SK-N-SH (cell line): ENCODE measurements around the gene TUBB6.

ENCODE experiments used
- EZH2phosphoT487 ChIP-seq: fragments of 200-600 bp; sonication (generic); IDR thresholded peaks from 2 replicates; pipeline ENCODE4 v1.6.1; 2017; ENCODE audit warnings: low read depth, mixed run types, mild to moderate bottlenecking, antibody characterized with exemption, moderate library complexity, borderline replicate concordance
- FOXJ3 ChIP-seq: sonication (generic); formaldehyde crosslinking; IDR thresholded peaks from 2 replicates; pipeline ENCODE4 v1.5.1; 2020; ENCODE audit warnings: mild to moderate bottlenecking, missing genetic modification reagents
- JUND ChIP-seq: IDR thresholded peaks from 2 replicates; pipeline ENCODE4 v1.4.0; 2012
- MAX ChIP-seq: IDR thresholded peaks from 2 replicates; pipeline ENCODE4 v1.4.0; 2012; ENCODE audit warnings: low read depth
- RFX5 ChIP-seq: IDR thresholded peaks from 2 replicates; pipeline ENCODE4 v1.6.1; 2012; ENCODE audit warnings: mild to moderate bottlenecking, improper control_type of control experiment, low read length
- TF ChIP-seq, protein P1 (sequence below): fragments of 200-600 bp; sonication (generic); IDR thresholded peaks from 2 replicates; pipeline ENCODE4 v1.6.1; 2017; ENCODE audit warnings: antibody characterized with exemption, mild to moderate bottlenecking, moderate library complexity

DNA sequence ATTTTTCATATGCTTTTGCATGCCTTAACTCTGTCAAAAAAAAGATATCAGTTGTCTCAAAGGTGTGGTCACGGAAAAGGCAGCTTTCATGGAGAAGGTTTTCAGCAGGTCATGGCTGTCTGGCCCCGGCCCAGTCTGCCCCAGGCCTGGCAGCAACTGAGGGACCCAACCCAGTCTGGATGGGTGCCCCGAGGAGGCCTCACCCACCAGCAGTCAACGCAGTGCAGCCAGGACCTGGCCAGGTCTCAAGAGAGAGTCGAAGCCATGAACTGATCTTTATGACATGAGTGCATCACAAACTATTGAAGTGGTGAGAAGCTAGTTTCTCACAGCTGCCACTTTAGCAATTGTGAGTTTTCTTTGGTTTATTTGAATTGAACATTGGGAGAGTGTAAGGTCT, 7.9 kb downstream of the TUBB6 start:
- no peak for TF ChIP-seq EZH2phosphoT487
- no peak for TF ChIP-seq MAX
- TF ChIP-seq, protein P1, sequence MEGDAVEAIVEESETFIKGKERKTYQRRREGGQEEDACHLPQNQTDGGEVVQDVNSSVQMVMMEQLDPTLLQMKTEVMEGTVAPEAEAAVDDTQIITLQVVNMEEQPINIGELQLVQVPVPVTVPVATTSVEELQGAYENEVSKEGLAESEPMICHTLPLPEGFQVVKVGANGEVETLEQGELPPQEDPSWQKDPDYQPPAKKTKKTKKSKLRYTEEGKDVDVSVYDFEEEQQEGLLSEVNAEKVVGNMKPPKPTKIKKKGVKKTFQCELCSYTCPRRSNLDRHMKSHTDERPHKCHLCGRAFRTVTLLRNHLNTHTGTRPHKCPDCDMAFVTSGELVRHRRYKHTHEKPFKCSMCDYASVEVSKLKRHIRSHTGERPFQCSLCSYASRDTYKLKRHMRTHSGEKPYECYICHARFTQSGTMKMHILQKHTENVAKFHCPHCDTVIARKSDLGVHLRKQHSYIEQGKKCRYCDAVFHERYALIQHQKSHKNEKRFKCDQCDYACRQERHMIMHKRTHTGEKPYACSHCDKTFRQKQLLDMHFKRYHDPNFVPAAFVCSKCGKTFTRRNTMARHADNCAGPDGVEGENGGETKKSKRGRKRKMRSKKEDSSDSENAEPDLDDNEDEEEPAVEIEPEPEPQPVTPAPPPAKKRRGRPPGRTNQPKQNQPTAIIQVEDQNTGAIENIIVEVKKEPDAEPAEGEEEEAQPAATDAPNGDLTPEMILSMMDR: no peak
- no peak for TF ChIP-seq FOXJ3 (CRISPR knock-in tag)
- TF ChIP-seq JUND: no peak
- no peak for TF ChIP-seq RFX5
